ENCODE measurements around the gene TMEM79. TPM values are rescaled to one million over a fixed set of nuclear protein-coding genes. Genes with fewer than 3 reads are reported as not detected.
A peak's percentile ranks its signal among the peaks of the same experiment; 100 is the strongest.

Gene TMEM79
- total RNA-seq, 1 donor from 2014 or later: 3.9 TPM

DNA sequence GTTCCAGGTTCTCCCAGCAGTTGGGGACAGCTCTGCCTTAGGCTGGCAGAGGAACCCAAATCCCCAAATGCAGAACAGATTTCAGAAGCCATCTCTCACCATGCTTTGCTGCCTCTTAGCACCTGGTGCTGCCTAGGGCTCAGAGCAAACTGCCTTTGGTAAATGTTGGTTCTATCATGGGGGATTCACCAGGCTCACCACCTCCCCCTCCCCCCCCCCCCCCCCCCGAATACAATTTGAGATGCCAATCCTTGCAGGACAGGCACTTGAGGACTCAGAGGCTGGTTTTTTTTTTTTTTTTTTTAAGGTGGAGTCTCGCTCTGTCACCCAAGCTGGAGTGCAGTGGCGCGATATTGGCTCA lies 35.8 kb upstream of the TMEM79 start:
- H3K4me3 ChIP-seq (ENCODE audit: low read depth, low read length): no peak overlapping the region
- TF ChIP-seq, protein P1, sequence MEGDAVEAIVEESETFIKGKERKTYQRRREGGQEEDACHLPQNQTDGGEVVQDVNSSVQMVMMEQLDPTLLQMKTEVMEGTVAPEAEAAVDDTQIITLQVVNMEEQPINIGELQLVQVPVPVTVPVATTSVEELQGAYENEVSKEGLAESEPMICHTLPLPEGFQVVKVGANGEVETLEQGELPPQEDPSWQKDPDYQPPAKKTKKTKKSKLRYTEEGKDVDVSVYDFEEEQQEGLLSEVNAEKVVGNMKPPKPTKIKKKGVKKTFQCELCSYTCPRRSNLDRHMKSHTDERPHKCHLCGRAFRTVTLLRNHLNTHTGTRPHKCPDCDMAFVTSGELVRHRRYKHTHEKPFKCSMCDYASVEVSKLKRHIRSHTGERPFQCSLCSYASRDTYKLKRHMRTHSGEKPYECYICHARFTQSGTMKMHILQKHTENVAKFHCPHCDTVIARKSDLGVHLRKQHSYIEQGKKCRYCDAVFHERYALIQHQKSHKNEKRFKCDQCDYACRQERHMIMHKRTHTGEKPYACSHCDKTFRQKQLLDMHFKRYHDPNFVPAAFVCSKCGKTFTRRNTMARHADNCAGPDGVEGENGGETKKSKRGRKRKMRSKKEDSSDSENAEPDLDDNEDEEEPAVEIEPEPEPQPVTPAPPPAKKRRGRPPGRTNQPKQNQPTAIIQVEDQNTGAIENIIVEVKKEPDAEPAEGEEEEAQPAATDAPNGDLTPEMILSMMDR (conservative IDR thresholded peaks at IDR 0.05; ENCODE audit: low read depth, low read length): no peak
- DNase-seq (ENCODE audit: low read depth): no peak

DNA sequence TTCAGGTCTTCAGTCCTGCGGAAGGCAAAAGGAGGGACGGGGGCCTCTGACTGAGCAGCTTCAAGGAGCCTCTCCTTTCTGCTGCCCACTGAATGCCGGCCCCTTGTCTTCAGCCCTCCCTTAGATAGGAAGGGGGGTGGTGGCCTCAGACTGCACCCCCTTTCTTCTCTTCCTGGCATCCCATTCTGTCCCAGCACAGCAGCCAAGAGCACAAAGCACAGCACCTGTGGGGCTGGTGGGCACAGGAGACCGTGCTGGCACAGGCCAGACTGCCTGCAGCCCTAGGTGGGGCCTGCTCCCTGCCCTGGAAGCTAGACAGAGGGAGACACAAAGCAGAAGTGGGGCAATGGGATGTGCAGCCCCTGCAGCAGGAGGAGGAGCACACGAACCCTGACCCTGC lies 34.5 kb upstream of the TMEM79 start:
- H3K4me3 ChIP-seq (ENCODE audit: low read depth, low read length): no peak overlapping the region
- no peak for DNase-seq (ENCODE audit: low read depth)
- TF ChIP-seq, protein P1 (conservative IDR thresholded peaks at IDR 0.05; ENCODE audit: low read depth, low read length): no peak

DNA sequence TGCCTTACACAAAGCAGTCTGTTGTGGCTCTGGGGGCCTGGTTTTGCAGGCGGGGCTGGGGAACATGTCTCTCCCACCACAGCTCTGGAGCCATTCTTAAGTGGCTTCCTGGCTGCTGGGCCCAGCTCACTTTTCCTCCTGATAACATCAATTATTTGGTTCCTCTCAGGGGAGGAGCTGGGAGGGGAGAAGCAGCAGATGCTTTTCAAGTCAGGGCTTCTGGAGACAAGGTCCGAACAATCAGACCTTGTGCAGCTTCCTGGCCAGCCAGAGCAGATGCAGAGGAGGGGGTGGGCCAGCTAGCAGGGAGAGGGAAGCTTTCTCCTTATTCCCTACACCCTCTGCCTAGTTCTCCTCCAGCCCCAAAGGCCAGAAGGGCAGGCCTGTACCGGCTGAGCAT lies 32.6 kb upstream of the TMEM79 start:
- TF ChIP-seq, protein P1 (conservative IDR thresholded peaks at IDR 0.05; ENCODE audit: low read depth, low read length): no peak
- no peak overlapping the region for H3K4me3 ChIP-seq (ENCODE audit: low read depth, low read length)
- DNase-seq (ENCODE audit: low read depth): no peak

DNA sequence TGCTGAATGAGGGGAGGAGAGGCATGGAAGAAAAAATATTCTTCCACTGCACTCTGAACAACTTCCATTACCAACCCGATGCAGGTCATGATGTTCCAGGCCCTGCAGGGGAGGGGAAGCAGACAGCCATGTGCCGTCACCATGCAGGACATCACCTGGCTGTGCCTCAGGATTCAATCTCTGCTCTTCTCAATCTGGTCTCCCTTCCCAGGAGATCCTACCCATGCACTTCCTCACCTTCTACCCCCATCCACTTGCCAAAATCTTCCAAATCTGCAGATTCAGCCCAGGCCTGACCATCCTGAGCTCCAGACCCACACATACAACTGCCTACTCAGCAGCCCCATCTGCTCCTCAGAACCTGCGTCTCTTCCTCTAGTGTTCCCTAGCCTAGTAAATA lies 30.5 kb upstream of the TMEM79 start:
- TF ChIP-seq, protein P1 (conservative IDR thresholded peaks at IDR 0.05; ENCODE audit: low read depth, low read length): no peak
- DNase-seq (ENCODE audit: low read depth): no peak
- H3K4me3 ChIP-seq (ENCODE audit: low read depth, low read length): no peak overlapping the region

DNA sequence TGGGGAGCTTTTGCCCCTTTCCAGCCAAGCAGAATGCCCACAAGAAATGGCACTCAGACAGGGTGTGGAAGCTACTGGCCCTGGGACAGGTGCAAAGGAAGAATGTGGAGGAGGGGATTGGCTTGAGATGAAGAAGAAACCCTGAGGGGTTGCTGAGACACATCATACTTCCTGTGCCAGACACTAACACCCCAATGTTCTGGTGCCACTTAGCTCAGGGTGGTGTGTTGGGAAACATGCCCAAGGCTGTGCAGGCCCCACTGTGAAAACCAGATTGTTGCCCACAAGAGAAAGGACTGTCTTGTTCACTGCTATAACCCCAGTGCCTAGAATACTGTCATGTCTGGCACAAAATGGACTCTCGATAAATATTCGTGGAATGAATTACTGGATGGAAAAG lies 26.4 kb upstream of the TMEM79 start:
- DNase-seq (ENCODE audit: low read depth): no peak
- no peak overlapping the region for H3K4me3 ChIP-seq (ENCODE audit: low read depth, low read length)
- TF ChIP-seq, protein P1 (conservative IDR thresholded peaks at IDR 0.05; ENCODE audit: low read depth, low read length): no peak

DNA sequence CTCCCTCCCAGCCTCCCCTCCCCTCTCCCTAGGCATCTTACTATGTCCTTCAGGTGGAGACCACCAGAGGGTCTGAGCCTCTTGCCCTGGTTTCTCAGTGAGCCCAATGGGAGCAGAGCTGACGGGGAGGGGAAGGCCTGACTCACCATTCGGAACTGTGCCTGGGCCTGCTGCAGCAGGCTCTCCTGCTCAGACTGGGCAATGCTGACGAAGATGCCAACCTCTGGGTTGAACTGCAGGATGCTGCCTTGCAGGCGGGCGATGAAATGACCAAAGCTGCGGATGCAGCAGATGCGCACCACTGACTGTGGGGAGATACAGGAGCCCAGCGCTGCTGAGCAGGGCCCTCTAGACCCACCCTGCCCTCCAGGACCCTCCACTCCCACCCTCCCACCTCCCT lies 25.3 kb upstream of the TMEM79 start:
- no peak for DNase-seq (ENCODE audit: low read depth)
- TF ChIP-seq, protein P1 (conservative IDR thresholded peaks at IDR 0.05; ENCODE audit: low read depth, low read length): no peak
- H3K4me3 ChIP-seq (ENCODE audit: low read depth, low read length): no peak overlapping the region

DNA sequence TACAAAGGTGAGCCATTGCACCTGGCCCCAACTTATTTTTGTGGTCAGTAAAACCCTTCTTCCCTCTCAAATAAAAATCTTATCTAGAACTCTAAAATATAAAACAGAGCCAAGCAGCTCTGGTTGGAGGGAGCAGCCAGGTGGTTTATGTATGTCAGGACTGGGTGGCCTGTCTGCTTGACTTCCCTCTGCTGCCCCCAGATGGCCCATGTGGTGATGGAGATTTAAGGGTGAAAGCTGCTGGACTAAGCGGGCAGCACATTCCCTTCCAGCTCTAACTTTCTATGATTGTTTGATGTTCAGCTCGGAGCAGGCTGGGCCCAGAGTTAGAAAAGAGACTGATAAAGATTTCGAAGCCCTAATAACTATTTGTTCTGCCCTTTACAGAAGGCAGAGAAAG lies 24.3 kb upstream of the TMEM79 start:
- TF ChIP-seq, protein P1 (conservative IDR thresholded peaks at IDR 0.05; ENCODE audit: low read depth, low read length): peak; percentile 27
- no peak overlapping the region for H3K4me3 ChIP-seq (ENCODE audit: low read depth, low read length)
- DNase-seq (ENCODE audit: low read depth): no peak
